HuH-7 (cell line): Measurements from ENCODE around the gene MIEF2.
A peak's percentile ranks its signal among the peaks of the same experiment; 100 is the strongest.

Source experiments
- DNase-seq: peaks from one replicate; pipeline ENCODE4 v3.0.0; 2011; ENCODE audit warnings: low spot score

Gene MIEF2

GRCh38 chr17:18235743-18236256 lies 24.7 kb upstream of the MIEF2 start:
- no peak for DNase-seq

DNA sequence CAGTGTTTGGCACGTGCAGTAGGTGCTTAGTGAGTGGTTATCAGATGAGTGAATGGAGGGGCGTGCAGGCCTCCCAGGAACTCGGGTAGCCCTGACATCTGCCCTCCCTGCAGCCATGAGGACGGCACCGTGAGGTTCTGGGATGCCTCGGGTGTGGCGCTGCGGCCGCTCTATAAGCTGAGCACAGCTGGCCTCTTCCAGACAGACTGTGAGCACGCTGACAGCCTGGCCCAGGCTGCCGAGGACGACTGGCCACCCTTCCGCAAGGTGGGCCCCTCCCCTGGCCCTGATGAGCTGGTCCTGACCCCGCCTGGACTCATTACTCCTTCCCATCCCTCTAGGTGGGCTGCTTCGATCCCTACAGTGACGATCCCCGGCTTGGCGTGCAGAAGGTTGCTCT lies 24.0 kb upstream of the MIEF2 start:
- DNase-seq: no peak

GRCh38 chr17:18237461-18237860 lies 23.0 kb upstream of the MIEF2 start:
- no peak for DNase-seq

GRCh38 chr17:18238299-18238698 lies 22.2 kb upstream of the MIEF2 start:
- no peak for DNase-seq

DNA sequence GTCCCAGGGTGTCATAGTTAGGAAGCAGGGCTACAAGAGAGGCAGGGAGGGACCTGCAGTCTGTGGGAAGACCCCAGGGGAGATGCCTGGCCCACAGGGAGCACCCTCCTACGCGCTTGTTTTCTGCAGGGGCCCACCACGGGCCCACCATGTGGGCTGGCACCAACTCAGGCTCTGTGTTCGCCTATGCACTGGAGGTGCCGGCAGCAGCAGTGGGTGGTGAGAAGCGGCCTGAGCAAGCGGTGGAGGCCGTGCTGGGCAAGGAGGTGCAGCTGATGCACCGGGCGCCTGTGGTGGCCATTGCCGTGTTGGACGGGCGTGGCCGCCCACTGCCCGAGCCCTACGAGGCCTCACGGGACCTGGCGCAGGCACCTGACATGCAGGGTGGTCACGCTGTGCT lies 20.0 kb upstream of the MIEF2 start:
- no peak for DNase-seq

- no peak for DNase-seq
These were observed 19.1 kb upstream of the MIEF2 start for GRCh38 chr17:18241229-18241871.

DNA sequence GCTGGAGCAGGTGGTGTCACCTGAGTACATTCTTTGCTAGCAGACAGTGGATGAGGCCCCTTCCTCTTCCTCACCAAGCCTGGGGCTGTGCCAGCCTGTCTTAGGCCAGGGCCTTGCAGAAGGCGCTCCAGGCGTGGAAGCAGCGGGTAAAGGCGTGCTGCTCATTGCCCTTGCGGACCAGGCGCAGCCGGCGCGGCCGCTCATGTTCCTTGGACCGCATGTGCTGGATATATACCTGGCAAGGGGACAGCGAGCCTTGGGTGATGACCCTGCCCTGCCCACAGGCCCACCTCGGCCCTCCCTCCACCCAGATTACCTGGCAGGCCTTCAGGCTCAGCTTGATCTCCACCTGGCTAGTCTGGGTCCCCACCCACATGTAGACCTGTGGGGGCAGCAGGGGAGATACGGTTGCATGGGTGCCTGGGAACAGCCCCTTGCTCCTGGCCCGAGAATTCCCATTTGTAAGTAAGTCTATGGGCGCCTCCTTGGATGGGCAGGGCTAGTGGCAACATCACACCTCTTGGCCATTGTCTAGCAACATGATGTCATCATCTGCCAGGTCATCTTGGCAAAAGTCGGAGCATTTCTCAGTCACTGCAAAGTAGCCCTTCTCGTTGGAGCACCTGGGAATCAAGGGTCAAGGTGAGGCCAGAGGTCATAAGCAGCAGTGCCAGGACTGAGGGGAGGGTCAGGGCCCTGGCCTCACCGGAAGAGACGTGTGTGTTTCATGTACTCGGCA lies 15.3 kb upstream of the MIEF2 start:
- DNase-seq: no peak

- DNase-seq: no peak
These were observed 14.2 kb upstream of the MIEF2 start for GRCh38 chr17:18246109-18246725.

- DNase-seq: no peak
These were observed 13.4 kb upstream of the MIEF2 start for GRCh38 chr17:18246880-18247612.

DNA sequence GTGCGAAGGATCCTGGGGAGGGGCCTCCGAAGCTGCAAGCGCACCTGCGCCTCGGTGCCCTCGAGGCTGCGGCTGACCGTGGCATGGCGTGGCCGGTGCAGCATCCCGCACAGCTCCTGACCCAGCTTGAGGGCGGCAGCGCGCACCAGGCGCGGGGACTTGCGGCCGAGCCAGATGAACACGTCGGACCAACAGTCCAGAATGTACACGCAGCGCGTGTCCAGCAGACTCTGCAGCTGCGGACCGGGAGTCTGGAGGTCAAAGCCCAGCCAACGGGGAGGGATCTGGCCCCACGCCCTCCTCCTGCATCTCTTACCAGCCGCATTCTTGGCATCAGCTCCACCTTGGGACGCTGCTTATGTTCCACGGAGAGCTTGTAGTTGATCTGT lies 12.9 kb upstream of the MIEF2 start:
- no peak for DNase-seq

GRCh38 chr17:18248300-18248731 lies 12.1 kb upstream of the MIEF2 start:
- DNase-seq: peak; percentile 95

DNA sequence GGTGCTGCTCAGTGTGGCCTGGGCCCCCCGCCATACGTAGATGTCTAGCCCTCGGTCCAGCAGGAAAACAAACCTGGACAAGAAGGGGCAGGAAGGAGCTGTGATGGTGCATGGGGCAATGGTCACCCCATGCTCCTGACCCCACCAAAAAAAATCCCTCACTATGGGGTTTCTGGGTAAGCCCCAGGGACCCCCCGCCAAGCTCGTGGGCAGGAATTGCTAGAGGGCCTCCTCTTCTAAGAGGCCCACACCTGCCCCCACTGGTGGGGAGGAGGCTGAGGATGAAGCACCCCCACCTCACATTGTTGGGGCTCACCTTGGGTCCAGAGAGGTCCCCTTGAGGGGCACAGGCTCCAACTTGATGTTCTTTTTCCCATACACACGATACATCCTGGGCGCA lies 11.7 kb upstream of the MIEF2 start:
- DNase-seq: no peak

DNA sequence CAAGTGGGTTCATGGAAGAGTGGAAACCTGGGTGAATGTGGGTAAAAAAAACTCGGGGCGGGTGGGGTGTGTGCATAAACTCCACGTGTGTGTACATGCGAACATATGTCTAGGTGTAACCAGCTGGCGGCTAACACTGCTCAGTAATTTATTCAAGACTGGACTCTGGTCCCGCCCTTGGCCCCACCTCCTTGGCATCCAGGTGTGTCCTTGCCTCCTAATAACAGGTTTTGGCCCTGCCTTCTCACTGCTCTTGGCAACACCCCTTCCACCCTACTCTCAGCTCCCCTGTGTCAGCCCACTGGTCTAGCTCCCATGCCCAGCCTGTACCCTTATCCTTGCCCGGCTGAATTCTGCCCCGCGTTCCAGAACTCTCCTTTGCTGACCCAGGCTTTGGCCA lies 10.2 kb upstream of the MIEF2 start:
- no peak for DNase-seq

DNA sequence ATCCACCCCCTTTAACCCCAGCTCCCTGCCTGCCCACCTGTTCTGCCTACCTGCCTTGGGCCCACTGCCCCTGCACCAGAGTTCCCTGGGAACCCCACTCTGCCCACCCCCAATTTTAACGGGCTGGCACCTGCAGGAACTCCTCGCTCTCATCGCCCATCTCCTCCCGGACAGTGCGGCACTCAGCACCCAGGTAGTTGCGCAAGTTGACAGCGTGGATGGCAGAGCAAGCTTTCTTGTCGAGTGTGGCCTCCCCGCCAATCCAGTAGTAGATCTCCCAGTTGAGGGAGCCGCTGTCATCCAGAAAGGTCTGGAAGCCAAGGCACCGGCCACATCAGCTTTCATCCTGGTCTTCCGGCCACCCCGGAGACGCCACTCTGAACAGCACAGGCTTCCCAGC lies 9.8 kb upstream of the MIEF2 start:
- no peak for DNase-seq

GRCh38 chr17:18251204-18251603 lies 9.3 kb upstream of the MIEF2 start:
- no peak for DNase-seq

- no peak for DNase-seq
These were observed 8.3 kb upstream of the MIEF2 start for GRCh38 chr17:18252160-18252559.

- DNase-seq: no peak
These were observed 7.1 kb upstream of the MIEF2 start for GRCh38 chr17:18253187-18253884.

- DNase-seq: no peak
These were observed 6.3 kb upstream of the MIEF2 start for GRCh38 chr17:18253947-18254821.

GRCh38 chr17:18254888-18255649 lies 5.4 kb upstream of the MIEF2 start:
- peak; percentile 46 for DNase-seq

DNA sequence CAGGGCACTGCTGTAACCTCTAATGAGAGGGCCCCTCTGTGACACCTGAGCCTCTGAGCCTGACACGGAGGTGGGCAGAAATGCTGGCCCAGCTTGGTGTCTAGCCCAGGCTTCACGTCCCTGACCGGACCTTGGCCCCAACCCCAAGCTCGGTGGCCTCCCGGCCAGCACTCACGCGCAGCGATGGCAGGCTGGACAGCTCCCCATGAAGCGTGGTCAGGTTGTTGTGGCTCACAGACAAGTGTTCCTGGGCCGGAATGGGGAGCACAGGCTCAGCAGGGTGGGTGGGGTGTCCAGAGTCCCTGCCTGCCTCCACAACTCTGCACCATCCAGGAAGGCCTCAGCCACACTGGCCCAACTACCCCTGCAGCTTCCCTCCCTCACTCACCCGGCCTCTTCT lies 4.1 kb upstream of the MIEF2 start:
- DNase-seq: no peak
